NCI-H146 treated with DMSO at 0.1 percent for 48 hours (cell line): Measurements from ENCODE around the gene BLM.

Source experiments
- DNase-seq: peaks from one replicate; lab custom pipeline; 2025; ENCODE audit not compliant: unreplicated experiment; lab: John Stamatoyannopoulos, UW

BLM gene

DNA sequence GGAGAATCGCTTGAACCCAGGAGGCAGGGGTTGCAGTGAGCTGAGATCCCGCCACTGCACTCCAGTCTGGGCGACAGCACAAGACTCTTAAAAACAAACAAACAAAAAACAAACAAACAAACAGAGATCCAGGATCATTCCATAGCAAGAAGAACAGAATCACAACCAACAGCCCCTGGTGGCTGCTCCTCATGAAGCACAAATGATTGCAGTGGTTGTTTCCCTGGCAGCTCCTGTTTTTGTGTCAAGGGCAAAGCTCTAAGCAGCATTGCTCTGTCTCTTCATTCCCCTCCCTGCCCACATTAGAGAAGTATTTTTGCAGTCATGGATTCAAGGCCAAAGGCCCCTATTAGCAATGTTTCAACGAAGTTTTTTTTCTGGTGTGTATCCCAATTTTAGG lies 25.8 kb upstream of the BLM start:
- DNase-seq, result no peak

DNA sequence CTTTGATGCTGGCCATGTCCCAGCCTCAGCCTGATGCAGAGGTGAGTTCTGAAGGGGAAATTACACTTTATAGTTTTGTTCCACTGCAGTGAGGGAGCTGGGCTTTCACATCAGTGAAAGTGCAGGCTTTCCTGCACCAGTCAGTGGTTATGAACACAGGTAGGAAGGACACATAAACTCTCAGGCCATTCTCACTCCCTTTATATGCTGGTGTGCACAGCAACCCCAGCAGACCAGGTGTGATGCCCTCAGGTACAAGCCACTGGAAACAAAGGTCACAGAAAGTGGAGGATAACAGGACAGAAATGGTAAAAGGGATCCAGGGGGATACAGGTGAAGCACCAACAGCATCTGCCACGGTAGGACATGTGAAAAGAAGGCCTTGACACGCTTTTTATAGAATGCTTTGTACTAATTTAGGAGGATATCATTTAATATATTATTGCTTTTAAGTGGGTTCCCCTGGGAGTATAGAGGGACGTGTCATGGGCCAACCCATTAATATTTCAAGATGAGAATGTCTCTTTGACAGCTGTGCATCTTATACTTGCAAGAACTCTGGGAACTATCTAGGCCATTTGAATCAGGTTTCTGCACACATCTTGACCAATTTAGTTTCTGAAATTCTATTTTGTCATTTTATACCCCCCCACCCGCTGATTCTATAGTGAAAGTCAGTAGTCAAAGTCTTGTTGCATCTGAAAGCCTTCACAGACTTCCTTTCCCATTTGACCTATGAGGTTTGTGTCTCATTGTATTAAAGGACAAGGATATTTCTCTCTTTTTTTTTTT lies 25.0 kb upstream of the BLM start:
- no peak for DNase-seq

DNA sequence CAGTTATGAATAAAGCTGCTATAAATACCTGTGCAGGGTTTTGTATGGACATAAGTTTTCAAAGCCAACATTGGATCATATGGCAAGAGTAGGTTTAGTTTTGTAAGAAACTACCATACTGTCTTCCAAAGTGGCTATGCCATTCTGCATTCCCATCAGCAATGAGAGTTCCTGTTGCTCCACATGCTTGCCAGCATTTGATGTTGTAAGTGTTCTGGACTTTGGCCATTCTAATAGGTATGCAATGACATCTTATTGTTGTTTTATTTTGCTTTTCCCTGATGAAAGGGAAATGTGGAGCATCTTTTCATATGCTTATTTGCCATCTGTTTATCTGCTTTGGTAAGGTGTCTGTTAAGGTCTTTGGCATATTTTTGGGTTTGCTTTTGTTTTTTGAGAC lies 22.2 kb upstream of the BLM start:
- DNase-seq, result no peak

DNA sequence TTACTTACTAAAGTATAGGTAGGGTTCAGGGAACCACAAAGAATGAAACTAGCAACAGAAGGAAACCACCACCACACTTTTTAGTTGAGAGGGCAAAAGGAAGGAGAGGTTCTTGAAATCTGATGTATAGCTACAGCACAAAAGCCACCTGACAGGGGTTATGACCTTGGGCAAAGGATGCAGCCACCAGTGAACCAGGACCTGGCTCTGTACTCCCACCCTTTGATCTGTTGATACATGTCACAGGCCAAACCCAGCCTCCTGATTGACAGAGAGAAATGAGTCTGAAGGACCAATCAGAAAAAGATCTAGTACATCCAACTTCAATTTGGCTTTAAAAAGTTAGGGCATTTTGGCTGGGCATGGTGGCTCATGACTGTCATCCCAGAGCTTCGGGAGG lies 20.0 kb upstream of the BLM start:
- DNase-seq, result no peak

DNA sequence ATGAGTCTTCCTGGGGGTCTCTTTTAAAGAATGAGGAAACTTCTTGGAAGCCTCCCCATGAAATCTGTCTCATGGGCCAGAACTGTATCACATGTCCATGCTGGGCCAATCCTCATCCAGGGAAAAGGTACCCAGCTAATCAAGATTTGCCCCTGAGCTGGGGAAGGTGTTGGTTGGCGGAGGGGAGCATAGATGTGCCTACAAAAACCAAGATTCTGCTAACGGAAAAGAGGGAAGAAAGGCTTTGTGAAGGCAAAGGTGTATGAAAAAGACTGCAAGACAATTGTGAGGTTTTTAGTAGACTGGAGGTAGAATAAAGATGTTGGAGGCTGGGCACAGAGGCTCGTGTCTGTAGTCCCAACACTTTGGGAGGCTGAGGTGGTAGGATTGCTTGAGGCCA lies 18.5 kb upstream of the BLM start:
- DNase-seq, result no peak

DNA sequence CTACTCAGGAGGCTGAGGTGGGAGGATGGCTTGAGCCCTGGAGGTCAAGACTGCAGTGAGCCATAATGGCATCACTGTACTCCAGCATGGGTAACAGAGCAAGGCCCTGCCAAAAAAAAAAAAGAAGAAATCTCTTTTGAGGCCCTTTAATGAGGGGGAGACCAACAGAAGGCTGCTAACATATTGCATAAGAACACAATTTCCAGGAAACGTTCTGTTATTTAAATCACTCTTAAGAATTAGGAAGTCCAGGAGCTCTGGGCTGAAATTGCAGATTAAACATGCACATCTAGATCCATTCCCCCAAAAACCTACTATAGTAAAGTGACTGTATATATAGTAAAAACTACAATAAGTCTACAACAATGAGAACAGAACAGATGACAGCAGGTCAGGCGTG lies 16.1 kb upstream of the BLM start:
- no peak for DNase-seq

DNA sequence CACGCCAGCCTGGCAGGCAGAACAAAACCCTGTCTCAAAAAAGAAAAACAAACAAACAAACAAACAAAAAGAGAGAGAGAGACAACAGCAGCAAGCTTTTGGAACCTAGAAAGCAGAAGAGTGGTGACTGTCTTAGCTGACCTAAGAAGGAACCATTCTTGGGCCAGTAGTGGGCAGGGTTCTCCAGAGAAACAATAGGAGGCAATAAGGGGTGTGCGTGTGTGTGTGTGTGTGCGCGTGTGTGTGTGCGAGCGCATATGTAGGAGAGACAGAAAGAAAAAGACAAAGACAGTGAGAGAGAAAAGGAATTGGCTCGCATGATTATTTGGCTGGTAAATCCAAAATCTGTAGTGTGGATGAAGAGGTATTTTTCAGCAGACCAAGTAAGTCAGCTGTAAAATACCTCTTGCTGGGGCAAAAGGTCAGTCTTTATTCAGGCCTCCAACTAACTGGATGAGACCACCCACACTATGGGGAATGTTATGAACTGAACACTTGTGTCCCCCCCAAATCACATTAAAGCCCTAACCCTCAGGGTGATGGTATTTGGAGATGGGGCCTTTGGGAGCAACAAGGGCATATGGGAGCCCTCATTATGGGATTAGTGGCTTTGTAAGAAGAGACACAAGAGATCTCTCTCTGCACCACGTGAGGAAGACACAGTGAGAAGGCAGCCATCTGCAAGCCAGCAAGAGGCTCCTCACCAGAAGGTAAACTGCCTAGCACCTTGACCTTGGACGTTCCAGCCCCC lies 15.1 kb upstream of the BLM start:
- DNase-seq, result no peak

DNA sequence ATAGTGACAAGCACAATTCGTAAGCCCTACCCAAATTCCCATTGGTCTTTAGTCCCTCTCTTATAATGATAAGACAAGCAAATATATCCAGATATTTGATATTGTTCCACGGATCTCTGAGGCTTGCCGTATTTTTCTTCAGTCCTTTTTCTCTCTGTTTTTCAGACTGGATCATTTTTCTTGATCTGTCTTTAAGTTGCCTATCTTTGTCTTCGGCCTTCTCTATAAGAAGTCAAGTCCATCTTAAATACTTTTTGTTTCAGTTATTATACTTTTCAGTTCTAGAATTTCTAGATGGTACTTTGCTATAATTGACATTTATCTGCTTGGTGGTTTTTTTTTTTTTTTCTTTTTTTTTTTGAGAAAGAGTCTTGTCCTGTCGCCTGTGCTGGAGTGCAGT lies 13.7 kb upstream of the BLM start:
- DNase-seq, result no peak

DNA sequence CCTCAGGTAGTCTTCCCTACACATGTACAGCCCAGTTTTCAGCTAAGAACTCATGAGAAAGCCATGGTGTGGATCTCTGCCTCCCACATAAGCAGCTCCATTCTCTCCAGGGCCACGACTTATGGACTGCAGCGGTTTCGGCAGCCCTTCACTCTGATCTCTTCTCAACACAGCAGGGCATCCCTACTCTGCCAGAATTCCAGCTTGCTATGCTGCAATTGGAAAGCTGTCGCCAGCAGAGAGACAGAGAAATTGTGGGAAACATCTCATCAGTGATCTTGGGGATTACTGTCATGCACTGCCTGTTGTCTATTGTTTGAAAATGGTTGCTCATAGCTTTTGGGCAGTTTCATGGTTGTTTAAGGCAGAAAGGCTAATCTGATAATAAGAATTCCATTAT lies 11.9 kb upstream of the BLM start:
- no peak for DNase-seq

DNA sequence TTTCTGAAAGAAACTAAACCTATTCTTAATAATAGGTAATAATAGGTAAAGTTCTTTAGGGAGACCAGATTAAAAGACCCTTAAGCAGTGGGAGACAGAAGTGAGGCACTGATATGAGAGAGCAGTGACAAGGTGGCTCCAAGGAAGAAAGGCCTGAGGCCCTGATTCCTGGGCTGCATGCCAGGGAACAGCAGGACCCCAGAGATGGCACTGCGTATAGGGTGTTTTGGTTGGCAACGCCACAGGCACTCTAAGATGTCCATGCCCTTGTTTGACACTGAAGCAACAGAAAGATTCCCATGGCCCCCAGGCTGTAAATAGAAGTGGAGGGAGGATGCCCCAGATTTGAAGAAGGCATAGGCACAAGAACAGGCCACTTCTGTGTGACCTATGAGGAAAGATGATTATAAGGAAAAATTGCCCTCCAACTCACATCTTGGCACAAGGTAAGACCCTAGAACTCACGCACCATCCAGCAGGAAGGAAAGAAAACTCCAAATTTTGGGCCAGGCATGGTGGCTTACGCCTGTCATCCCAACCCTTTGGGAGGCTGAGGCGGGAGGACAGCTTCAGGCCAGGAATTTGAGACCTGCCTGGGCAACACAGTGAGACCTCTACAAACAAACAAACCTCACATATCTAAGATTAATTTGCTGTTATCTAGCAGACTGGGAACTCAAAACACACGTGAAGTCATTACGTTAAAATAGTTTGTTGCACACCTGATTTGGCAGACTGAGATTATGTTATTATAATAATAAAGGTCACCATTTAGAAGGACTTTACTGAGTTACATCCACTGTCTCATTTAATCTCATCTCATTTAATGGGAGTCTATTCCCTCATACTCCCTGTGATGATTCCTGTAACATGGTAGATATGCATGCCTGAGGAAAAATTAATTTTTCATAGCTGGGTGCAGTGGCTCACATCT lies 10.5 kb upstream of the BLM start:
- peak; percentile 40 for DNase-seq

DNA sequence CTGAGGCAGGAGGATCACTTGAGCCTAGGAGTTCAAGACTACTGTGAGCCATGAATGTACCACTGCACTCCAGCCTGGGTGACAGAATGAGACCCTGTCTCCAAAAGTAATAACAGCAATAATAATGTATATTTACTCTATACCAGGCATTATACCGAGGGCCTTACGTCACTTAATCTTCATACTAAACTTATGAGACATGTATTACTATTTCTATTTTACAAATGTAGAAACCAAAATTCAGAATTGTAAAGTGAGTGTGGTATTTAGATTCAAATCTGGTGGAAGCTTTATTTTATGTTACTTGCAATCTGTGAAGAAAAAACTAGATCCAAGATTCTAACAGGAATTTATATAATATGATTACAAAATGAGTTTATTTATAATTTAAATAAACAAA lies 9.7 kb upstream of the BLM start:
- DNase-seq, result no peak

DNA sequence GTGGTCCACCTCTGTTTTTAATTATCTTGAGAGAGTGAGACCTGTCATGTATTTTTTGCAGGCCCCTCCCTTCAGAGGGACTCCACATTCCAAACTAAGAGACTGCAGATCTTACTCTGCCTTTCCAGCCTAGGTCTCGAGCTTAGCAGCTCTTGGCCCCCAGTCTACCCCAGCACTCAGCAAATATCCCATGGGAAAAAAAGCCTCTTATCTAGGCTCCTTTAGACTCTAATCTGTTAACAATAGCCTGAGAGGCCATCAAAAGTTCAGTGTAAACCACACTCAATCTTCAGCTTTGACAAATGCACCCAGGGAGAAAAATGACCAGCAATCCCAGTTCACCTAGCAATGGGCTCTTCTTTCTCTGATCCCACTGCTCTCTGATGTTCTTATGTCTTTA lies 8.6 kb upstream of the BLM start:
- no peak for DNase-seq

DNA sequence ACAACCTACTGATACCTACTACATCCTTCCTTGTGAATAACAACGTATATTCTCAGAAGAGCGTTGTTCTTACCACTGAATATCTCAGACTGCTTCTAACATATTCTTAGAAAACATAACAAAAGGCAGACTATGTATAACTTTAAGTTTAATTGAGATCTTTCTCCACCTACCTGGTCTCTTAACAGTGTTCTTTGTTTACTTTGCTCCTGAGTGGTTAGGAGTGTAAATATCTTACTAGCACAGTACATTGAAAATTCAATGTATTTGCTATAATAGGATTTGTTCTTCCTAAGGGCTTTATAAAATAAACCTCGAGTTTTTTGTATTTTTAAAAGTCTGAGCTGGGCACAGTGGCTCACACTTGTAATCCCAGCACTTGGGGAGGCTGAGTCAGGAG lies 7.9 kb upstream of the BLM start:
- DNase-seq, result no peak

DNA sequence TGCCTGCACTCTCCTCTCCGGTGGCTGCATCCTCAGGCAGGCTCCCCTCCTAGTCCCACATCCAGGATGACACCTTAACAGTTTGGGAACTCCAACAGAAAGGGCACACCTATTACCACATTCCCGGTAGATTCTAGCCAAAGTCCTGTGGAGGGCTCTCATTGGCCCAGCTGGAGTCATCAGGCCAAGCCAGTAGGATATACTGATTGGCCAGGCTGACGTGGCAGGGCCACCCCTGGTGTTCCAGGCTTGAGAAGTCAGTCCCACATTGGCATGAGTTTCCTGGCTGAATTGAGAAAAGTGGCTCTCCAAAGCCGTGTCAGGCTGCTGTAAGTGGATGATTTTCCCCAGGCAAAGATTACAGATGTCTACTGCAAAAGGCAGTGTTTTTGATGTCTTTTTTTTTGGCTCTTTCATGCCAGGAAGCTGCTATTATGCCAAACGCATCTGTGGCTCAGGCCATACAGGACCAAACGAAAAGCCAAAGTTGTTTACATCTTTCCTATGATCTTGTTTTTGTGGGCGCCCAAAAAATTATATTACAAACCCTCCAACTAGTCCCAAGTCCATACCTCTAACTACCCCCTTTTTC lies 6.6 kb upstream of the BLM start:
- DNase-seq, result no peak

DNA sequence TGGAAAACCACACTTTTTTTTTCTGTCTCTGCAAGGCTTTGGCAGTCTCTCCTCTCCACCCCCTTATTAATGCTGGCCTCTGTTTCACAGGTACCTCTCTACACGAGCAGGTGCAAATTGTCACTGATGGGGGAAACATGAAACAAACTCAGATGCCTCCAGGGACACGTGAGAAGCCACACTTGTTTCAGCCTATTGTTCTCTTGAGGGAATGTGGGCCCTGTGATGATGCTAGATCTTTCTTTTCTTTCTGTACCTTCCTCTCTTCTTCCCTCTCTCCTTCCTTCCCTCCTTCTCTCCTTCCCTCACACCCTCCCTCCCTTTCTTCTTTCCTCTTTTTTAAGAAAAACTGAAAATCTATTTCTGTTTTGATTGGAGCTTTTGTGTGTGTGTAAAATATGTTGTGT lies 5.7 kb upstream of the BLM start:
- DNase-seq, result no peak

DNA sequence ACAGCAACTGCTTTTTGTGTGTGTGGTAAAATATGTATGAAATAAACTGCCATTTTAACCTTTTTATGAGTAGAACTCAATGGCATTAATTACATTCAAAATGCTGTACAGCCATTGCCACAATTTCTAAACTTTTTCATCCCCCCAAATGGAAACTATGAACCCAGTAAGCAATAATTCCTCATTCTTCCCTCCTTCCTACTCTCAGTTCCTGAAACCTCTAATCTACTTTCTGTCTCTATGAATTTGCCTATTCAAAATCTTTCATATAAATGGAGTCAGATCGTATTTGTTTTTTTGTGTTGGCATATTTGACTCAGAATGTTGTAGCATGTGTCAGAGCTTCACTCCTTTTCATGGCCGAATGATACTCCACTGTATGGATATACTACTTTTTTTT lies 5.3 kb upstream of the BLM start:
- no peak for DNase-seq

DNA sequence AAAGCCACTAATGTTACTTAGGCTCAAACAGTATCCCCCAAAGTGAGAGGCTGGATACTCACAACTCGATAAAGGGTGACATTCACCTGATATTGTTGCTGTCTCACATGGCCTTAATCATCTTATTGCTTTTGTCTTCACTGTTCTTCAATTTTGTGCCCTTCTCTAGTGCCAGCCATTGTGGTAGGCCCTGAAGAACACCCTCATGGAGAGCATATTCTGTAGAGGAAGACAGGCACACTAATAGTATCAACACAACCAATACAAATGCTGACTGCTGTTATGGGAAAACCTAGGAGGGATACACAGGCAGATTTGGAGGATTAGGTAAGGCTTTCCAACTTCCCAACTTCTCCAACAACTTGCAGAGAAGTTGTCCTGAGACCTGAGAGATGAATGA lies 4.1 kb upstream of the BLM start:
- no peak for DNase-seq

DNA sequence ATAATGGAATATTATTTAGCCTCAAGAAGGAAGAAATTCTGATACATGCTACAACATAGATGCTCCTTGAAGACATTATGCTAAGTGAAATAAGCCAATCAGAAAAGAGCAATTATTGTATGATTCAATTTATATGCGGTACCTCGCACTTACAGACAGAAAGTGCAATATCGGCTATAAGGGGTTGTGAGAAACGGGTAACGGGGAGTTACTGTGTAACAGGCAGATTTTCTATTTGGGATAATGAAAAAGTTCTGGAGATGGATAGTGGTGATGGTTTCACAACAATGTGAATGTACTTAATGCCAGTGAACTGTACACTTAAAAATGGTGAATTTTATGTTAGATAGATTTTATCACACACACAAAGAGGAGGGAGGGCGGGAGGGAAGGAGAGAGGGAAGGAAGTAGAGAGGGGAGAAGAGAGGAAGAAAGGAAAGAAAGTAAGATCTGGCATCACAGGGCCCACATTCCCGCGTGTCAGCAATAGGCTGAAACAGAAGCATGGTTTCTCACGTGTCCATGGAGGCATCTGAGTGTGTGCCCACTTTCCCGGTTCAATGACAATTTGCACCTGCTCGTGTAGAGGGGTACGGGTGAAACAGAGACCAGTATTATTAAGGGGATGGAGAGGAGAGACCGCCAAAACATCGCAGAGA lies 700 bp upstream of the BLM start:
- peak; percentile 11 for DNase-seq

DNA sequence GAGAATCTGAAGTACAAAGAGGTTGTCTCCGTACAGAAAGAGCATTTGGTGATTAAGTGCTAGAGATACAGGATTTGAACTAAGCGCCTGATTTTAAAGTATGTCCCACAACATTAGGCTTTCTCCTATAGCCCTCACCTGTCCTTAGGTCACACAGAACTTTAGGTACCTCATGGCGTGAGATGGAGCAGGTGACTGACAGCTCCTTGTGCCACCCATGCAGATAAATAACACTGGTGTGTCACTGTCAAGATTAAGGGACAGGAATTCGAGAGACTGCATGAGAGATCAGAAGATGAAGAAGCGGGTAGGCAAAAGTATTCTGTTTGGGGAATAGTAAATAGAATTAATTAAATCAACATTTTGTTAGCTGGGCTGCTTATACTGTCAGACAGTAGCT lies 1.1 kb downstream of the BLM start:
- no peak for DNase-seq

DNA sequence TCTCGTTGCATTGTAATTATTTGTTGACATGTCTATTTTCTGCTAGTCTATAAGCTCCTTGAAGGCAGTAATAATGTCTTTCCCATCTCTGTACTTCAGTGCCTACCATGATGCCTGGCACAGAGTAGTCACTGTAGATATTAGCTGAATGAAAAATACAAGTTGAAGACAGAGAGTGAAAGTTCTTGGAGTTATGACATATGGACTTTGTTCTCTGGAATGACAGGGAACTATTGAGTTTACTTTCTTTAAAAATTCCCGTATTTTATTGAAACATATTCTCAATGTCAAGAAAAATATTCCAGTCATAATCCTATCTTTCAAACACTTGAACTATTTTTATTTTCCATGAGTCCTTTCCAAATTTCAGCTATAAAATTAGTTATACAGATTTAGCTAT lies 3.0 kb downstream of the BLM start:
- no peak for DNase-seq

DNA sequence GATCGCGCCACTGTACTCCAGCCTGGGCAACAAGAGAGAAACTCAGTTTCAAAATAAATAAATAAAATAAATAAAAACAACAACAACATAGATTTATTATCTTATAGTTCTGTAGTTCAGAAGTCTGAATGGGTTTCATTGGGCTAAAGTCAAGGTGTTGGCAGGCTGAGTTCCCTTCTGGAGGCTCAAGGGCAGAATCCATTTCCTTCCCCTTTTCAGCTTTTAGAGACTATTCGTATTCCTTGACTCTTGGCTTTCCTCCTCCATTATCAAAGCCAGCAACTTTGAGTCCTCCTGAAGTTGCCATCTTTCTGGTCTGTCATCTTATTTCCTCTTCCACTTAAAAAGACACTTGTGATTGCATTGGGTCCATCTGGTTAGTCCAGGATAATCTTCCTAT lies 12.1 kb downstream of the BLM start:
- DNase-seq, result no peak
